ENCODE measurements around the gene SPDYA. TPM values are rescaled to one million over a fixed set of nuclear protein-coding genes. Genes with fewer than 3 reads are reported as not detected.

Gene SPDYA
- total RNA-seq, 2 experiments from 2014 or later = 1.3 to 1.4 TPM

DNA sequence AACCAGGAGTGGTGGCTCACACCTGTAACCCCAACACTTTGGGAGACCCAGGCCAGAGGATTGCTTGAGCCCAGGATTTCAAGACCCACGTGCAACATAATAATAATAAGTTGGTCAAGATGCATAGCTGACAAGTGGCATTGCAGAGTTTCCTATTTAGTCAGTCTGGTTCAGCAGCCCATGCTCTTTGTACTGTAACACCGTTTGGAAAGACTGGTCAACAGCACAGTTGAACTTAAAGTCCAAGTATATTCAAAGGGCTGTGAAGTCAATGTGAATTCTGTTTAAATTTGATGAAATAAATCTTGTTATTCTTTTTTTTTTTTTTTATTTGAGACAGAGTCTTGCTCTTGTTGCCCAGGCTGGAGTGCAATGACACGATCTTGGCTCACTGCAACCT lies 61.0 kb downstream of the SPDYA start:
- Mint-ChIP-seq H3K4me3 (peak overlapping the region; percentile 96), H3K36me3 (ENCODE audit: low read depth) (peaks cover 14% of the 10 kb centered on the region), H3K27ac (no peak overlapping the region), H3K9me3 (no peaks in the 10 kb centered on the region), H3K27me3 (peaks cover 8% of the 10 kb centered on the region), H3K4me1 (ENCODE audit: low read depth) (peaks cover 22% of the 10 kb centered on the region)
- ATAC-seq (no peak), DNase-seq (no peak)
- ChIA-PET CTCF (interaction anchor here (0.6 kb wide), 1 partner anchor 11 kb away, joined by 3 read pairs; no protein-coding TSS in a partner anchor), POLR2A (interaction anchor here (2.6 kb wide), 2 partner anchors 19 to 24 kb away, joined by 21 to 30 read pairs; partner anchors contain the start of gene WDR43)
- intact Hi-C loops (cut with micrococcal nuclease) = no loop called here
- TF ChIP-seq, protein P1, sequence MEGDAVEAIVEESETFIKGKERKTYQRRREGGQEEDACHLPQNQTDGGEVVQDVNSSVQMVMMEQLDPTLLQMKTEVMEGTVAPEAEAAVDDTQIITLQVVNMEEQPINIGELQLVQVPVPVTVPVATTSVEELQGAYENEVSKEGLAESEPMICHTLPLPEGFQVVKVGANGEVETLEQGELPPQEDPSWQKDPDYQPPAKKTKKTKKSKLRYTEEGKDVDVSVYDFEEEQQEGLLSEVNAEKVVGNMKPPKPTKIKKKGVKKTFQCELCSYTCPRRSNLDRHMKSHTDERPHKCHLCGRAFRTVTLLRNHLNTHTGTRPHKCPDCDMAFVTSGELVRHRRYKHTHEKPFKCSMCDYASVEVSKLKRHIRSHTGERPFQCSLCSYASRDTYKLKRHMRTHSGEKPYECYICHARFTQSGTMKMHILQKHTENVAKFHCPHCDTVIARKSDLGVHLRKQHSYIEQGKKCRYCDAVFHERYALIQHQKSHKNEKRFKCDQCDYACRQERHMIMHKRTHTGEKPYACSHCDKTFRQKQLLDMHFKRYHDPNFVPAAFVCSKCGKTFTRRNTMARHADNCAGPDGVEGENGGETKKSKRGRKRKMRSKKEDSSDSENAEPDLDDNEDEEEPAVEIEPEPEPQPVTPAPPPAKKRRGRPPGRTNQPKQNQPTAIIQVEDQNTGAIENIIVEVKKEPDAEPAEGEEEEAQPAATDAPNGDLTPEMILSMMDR (IDR thresholded peaks at IDR 0.05) = no peak

- DNase-seq (no peak), ATAC-seq (no peak)
- Mint-ChIP-seq H3K27me3 (peaks cover 13% of the 10 kb centered on the region), H3K4me3 (no peak overlapping the region), H3K36me3 (ENCODE audit: low read depth) (no peaks in the 10 kb centered on the region), H3K9me3 (no peaks in the 10 kb centered on the region), H3K4me1 (ENCODE audit: low read depth) (no peaks in the 10 kb centered on the region), H3K27ac (no peak overlapping the region)
- ChIA-PET CTCF (no interaction called here), POLR2A (no interaction called here)
- TF ChIP-seq, protein P1 (IDR thresholded peaks at IDR 0.05) = no peak
- intact Hi-C loops (cut with micrococcal nuclease) = no loop called here
Observed at GRCh38 chr2:28880193-28880592, 69.6 kb downstream of the SPDYA start.

DNA sequence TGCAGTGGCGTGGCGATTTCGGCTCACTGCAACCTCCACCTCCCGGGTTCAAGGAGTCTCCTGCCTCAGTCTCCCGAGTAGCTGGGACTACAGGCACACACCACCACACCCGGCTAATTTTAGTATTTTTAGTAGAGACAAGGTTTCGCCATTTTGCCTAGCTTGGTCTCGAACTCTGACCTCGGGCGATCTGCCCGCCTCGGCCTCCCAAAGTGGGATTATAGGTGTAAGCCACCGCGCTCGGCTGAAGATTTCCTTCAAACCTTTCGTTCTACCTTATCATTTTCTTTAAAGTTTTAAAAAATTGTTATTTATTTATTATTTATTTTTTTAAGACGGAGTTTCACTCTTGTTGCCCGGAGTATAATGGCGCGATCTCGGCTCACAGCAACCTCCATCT lies 82.9 kb downstream of the SPDYA start:
- intact Hi-C loops (cut with micrococcal nuclease) = no loop called here
- TF ChIP-seq, protein P1 (IDR thresholded peaks at IDR 0.05) = no peak
- Mint-ChIP-seq H3K27me3 (peaks cover 2% of the 10 kb centered on the region), H3K4me3 (no peak overlapping the region), H3K4me1 (ENCODE audit: low read depth) (peaks cover 20% of the 10 kb centered on the region), H3K36me3 (ENCODE audit: low read depth) (peaks cover 24% of the 10 kb centered on the region), H3K27ac (no peak overlapping the region), H3K9me3 (no peaks in the 10 kb centered on the region)
- ATAC-seq (no peak), DNase-seq (no peak)
- POLR2A ChIA-PET = interaction anchor here (1.8 to 4.8 kb wide), 3 partner anchors 12 to 23 kb away, joined by 4 to 30 read pairs (median 30); partner anchors contain the start of gene TRMT61B
- CTCF ChIA-PET = interaction anchor here (1.6 to 3.2 kb wide), 2 partner anchors 24 to 71 kb away, joined by 3 to 14 read pairs; partner anchors contain the start of gene TRMT61B

DNA sequence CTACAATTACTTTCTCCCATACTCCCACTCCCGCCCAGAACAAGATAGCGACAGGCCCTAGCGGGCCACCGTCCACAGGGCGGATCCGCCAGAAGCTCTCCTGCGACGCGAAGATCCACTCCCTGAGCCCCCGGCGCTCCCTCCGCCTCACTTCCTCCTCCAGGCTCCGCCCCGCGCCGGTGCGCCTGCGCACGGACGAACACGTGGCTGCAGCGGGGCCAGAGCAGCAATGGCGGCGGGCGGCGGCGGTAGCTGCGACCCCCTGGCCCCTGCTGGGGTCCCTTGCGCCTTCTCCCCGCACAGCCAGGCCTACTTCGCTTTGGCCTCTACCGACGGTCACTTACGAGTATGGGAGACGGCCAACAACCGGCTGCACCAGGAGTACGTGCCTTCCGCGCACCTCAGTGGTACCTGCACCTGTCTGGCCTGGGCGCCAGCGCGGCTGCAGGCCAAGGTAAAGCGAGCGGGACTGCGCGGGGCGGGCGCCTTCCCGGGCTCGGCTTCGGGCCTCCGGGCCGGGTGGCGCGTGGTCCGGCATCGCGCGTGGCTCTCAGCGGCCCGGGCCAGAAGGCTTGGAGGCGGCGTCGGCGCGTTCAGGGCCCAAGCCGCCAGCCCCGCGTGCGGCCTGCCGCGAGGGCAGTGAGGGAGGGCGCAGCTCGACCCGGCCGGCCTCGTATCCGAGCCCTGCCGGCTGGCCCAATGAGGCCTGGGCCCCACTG lies 84.0 kb downstream of the SPDYA start, which contains the start of gene WDR43:
TSS of gene WDR43 (plus strand) at position 198 of the 719 bp plus-strand sequence. CDS start at position 230, 32 bp downstream.
- ATAC-seq = peak; percentile 98
- ChIA-PET POLR2A (interaction anchor here (0.6 to 4.1 kb wide), 14 partner anchors 9 to 289 kb away, joined by 3 to 30 read pairs (median 5); partner anchors contain the start of genes PPP1CB and TRMT61B), CTCF (interaction anchor here (1.0 to 3.2 kb wide), 3 partner anchors 25 to 328 kb away, joined by 3 to 14 read pairs (median 3); partner anchors contain the start of gene TRMT61B)
- no peaks in the 10 kb centered on the region for H3K27me3 Mint-ChIP-seq
- peak within 1 kb of the TSS; percentile 100 for H3K4me3 Mint-ChIP-seq
- no peaks in the 10 kb centered on the region for H3K9me3 Mint-ChIP-seq
- H3K4me1 Mint-ChIP-seq (ENCODE audit: low read depth) = peaks cover 30% of the 10 kb centered on the region
- H3K27ac Mint-ChIP-seq = peak within 1 kb of the TSS; percentile 98
- TF ChIP-seq, protein P1 (IDR thresholded peaks at IDR 0.05) = no peak
- peak; percentile 97 for DNase-seq
- intact Hi-C loops (cut with micrococcal nuclease) = no loop called here
- peaks cover 29% of the 10 kb centered on the region for H3K36me3 Mint-ChIP-seq (ENCODE audit: low read depth)
